ENCODE results near the gene ATP6V0C. TPM values are rescaled to one million over a fixed set of nuclear protein-coding genes. Genes with fewer than 3 reads are reported as not detected.

Gene ATP6V0C
- total and polyA plus RNA-seq, 2 donors (not counting 1 experiment from before 2014, with no cell fraction given) = 118 to 176 TPM

DNA sequence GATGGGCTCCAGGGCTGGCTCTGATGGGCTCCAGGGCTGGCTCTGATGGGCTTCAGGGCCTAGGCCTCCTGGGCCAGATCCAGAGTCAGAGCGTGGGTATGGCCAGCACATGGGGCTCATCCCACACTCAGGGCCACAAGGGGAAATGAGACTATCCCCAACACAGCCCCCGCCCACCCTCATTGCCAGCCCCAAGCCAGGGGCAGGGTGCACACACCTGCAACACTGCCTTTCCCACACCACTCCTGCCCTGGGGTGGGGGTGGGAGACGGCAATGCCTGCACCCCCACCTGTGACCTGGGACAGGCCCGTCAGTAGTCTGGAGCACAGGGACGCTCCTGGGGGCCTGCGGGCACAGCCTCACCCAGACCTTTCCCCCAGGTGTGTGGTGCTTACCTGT, 14.3 kb upstream of the ATP6V0C start:
- no peaks in the 10 kb centered on the region for H3K27me3 Mint-ChIP-seq
- intact Hi-C loops (cut with micrococcal nuclease) = no loop called here
- 100% methylated on average over 1 of the region's 6 CpGs for whole genome bisulfite sequencing (ENCODE audit: insufficient coverage)
- TF ChIP-seq EZH2 (IDR thresholded peaks at IDR 0.05; ENCODE audit: borderline replicate concordance, insufficient read depth, low read depth, low read length, poor library complexity, severe bottlenecking) = no peak
- TF ChIP-seq, protein P1, sequence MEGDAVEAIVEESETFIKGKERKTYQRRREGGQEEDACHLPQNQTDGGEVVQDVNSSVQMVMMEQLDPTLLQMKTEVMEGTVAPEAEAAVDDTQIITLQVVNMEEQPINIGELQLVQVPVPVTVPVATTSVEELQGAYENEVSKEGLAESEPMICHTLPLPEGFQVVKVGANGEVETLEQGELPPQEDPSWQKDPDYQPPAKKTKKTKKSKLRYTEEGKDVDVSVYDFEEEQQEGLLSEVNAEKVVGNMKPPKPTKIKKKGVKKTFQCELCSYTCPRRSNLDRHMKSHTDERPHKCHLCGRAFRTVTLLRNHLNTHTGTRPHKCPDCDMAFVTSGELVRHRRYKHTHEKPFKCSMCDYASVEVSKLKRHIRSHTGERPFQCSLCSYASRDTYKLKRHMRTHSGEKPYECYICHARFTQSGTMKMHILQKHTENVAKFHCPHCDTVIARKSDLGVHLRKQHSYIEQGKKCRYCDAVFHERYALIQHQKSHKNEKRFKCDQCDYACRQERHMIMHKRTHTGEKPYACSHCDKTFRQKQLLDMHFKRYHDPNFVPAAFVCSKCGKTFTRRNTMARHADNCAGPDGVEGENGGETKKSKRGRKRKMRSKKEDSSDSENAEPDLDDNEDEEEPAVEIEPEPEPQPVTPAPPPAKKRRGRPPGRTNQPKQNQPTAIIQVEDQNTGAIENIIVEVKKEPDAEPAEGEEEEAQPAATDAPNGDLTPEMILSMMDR (IDR thresholded peaks at IDR 0.05) = no peak
- Histone ChIP-seq H3K4me3 (ENCODE audit: control extremely low read depth in 1 of 5, extremely low read depth in 1 of 5, insufficient read depth in 1 of 5, low read depth in 2 of 5, low read length in 4 of 5) (no peak overlapping the region), H3K4me2 (replicated peaks; ENCODE audit: low read depth, low read length, poor library complexity, severe bottlenecking) (no peak overlapping the region), H3K27me3 (replicated peaks in 1 of 4; ENCODE audit: control extremely low read depth in 1 of 4, control insufficient read depth in 3 of 4, insufficient read depth in 4 of 4, low read length in 3 of 4) (no peaks in the 10 kb centered on the region), H4K20me1 (ENCODE audit: control insufficient read depth, insufficient read depth, low read length, poor library complexity, severe bottlenecking) (no peaks in the 10 kb centered on the region), H3K27ac (ENCODE audit: low read length in 2 of 2) (no peak overlapping the region), H3K4me1 (ENCODE audit: control insufficient read depth in 2 of 2, insufficient read depth in 2 of 2, low read length in 2 of 2) (peaks cover 0 to 8% of the 10 kb centered on the region in 2 donors), H3K9ac (ENCODE audit: low read length) (no peak overlapping the region), H3K36me3 (replicated peaks in 1 of 2; ENCODE audit: control extremely low read depth in 1 of 2, control insufficient read depth in 1 of 2, extremely low read depth in 1 of 2, insufficient read depth in 2 of 2, low read length in 1 of 2) (peaks cover 0 to 4% of the 10 kb centered on the region in 2 experiments), H2AFZ (ENCODE audit: insufficient read depth, low read depth, low read length, poor library complexity, severe bottlenecking) (no peak overlapping the region), H3K9me3 (ENCODE audit: control extremely low read depth in 1 of 3, control insufficient read depth in 2 of 3, insufficient read depth in 1 of 3, low read length in 2 of 3) (no peaks in the 10 kb centered on the region), H3K79me2 (ENCODE audit: control insufficient read depth, insufficient read depth, low read length) (peaks cover 22% of the 10 kb centered on the region)
- ATAC-seq (ENCODE audit: low read depth) (no peak), DNase-seq (no peak)
- no peak overlapping the region for H3K27ac Mint-ChIP-seq
- POLR2A ChIA-PET = no interaction called here
- H3K4me1 Mint-ChIP-seq = peaks cover 2% of the 10 kb centered on the region
- CTCF ChIA-PET = interaction anchor here (0.9 to 3.0 kb wide), 5 partner anchors 11 to 306 kb away, joined by 3 to 41 read pairs (median 9); partner anchors contain the start of gene ECI1
- no peaks in the 10 kb centered on the region for H3K9me3 Mint-ChIP-seq (ENCODE audit: insufficient read depth)
- no peak overlapping the region for H3K4me3 Mint-ChIP-seq

DNA sequence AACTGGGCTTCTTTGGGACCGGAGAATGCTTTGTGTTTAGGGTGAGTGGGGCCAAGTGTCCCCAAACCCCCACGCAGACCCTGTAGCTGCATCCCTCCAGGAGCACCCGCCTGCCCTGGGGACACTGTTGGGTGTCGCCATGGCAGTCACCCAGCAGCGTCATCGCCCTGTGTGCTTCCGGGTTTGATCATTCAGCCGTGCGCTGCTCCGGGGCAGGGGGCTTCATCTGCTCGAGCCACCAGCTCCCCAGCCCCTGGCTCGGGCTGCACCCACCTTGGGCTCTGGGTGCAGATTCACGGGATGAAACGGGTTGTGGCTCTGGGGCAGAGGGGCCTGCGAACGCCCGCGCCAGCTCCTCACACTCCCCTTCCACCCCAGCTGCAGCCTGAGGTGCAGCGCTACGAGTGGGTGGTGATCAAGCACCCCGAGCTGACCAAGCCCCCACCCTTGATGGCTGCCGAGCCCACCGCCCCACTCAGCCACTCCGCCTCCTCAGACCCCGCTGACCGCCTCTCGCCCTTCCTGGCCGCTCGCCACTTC, 13.8 kb upstream of the ATP6V0C start:
- CTCF ChIA-PET = interaction anchor here (0.9 to 3.0 kb wide), 9 partner anchors 10 to 306 kb away, joined by 3 to 41 read pairs (median 6); partner anchors contain the start of genes ABCA3 and ECI1

More for the DNA sequence above, 13.8 kb upstream of the ATP6V0C start:
- intact Hi-C loops (cut with micrococcal nuclease) = loop anchor here (10.0 kb wide), 1 partner anchor 475 kb away; the partner anchor contains the start of gene NHERF2
- Histone ChIP-seq H3K27me3 (replicated peaks in 1 of 4; ENCODE audit: control extremely low read depth in 1 of 4, control insufficient read depth in 3 of 4, insufficient read depth in 4 of 4, low read length in 3 of 4) (no peaks in the 10 kb centered on the region), H3K79me2 (ENCODE audit: control insufficient read depth, insufficient read depth, low read length) (peaks cover 22% of the 10 kb centered on the region), H3K4me1 (ENCODE audit: control insufficient read depth in 2 of 2, insufficient read depth in 2 of 2, low read length in 2 of 2) (peaks cover 0 to 8% of the 10 kb centered on the region in 2 donors), H2AFZ (ENCODE audit: insufficient read depth, low read depth, low read length, poor library complexity, severe bottlenecking) (no peak overlapping the region), H3K4me3 (ENCODE audit: control extremely low read depth in 1 of 5, extremely low read depth in 1 of 5, insufficient read depth in 1 of 5, low read depth in 2 of 5, low read length in 4 of 5) (no peak overlapping the region), H3K4me2 (replicated peaks; ENCODE audit: low read depth, low read length, poor library complexity, severe bottlenecking) (no peak overlapping the region), H3K27ac (ENCODE audit: low read length in 2 of 2) (no peak overlapping the region), H3K9me3 (ENCODE audit: control extremely low read depth in 1 of 3, control insufficient read depth in 2 of 3, insufficient read depth in 1 of 3, low read length in 2 of 3) (no peaks in the 10 kb centered on the region), H3K36me3 (replicated peaks in 1 of 2; ENCODE audit: control extremely low read depth in 1 of 2, control insufficient read depth in 1 of 2, extremely low read depth in 1 of 2, insufficient read depth in 2 of 2, low read length in 1 of 2) (peaks cover 0 to 4% of the 10 kb centered on the region in 2 experiments), H3K9ac (ENCODE audit: low read length) (no peak overlapping the region), H4K20me1 (ENCODE audit: control insufficient read depth, insufficient read depth, low read length, poor library complexity, severe bottlenecking) (no peaks in the 10 kb centered on the region)
- H3K27ac Mint-ChIP-seq = no peak overlapping the region
- ATAC-seq (ENCODE audit: low read depth) (no peak), DNase-seq (no peak)
- H3K4me1 Mint-ChIP-seq = peaks cover 2% of the 10 kb centered on the region
- no peaks in the 10 kb centered on the region for H3K27me3 Mint-ChIP-seq
- H3K4me3 Mint-ChIP-seq = no peak overlapping the region
- WGBS (ENCODE audit: insufficient coverage) = 95% methylated on average over 29 of the region's 29 CpGs
- H3K9me3 Mint-ChIP-seq (ENCODE audit: insufficient read depth) = no peaks in the 10 kb centered on the region
- POLR2A ChIA-PET = no interaction called here
- TF ChIP-seq, protein P1 (IDR thresholded peaks at IDR 0.05) = no peak
- no peak for TF ChIP-seq EZH2 (IDR thresholded peaks at IDR 0.05; ENCODE audit: borderline replicate concordance, insufficient read depth, low read depth, low read length, poor library complexity, severe bottlenecking)
